ENCODE measurements around the gene TOM1. TPM values are rescaled to one million over a fixed set of nuclear protein-coding genes. Genes with fewer than 3 reads are reported as not detected.

Gene TOM1
- polyA plus RNA-seq, 2 of the 4 experiments (the other 2 are of a cell fraction): 14.5 to 16.6 TPM

- TF ChIP-seq PHF8 (IDR thresholded peaks at IDR 0.05; ENCODE audit: borderline replicate concordance, low read depth) (no peak), HOXB5 (CRISPR knock-in tag; IDR thresholded peaks at IDR 0.05) (no peak), USF2 (IDR thresholded peaks at IDR 0.05) (no peak), JUNB (IDR thresholded peaks at IDR 0.05) (no peak), MYC (IDR thresholded peaks at IDR 0.05; ENCODE audit: borderline replicate concordance, low read length) (no peak), MAZ (IDR thresholded peaks at IDR 0.05; ENCODE audit: borderline replicate concordance, low read depth, low read length) (no peak)
- no peak overlapping the region for H3K4me2 ChIP-seq
- DNase-seq (ENCODE audit: low read depth in 1 of 2, low spot score in 1 of 2) (no peak), FAIRE-seq (no peak), ATAC-seq (no peak)
- H3K4me3 ChIP-seq: no peak overlapping the region
- ChIA-PET POLR2A (no interaction called here), CTCF (interaction anchor here (0.6 kb wide), 1 partner anchor 691 kb away, joined by 3 read pairs; no protein-coding TSS in a partner anchor)
- no peaks in the 10 kb centered on the region for H3K9me3 ChIP-seq
- no peak overlapping the region for H3K27ac ChIP-seq
- WGBS (ENCODE audit: missing lambda C conversion rate): 87% methylated on average over 8 of the region's 10 CpGs
- peaks cover 19% of the 10 kb centered on the region for H3K4me1 ChIP-seq
These were observed 47.8 kb downstream of the TOM1 start for GRCh38 chr22:35347462-35347861.

- Histone ChIP-seq H3K4me2 (no peak overlapping the region), H3K27ac (no peak overlapping the region), H3K9me3 (no peaks in the 10 kb centered on the region), H3K4me1 (peaks cover 25% of the 10 kb centered on the region), H3K4me3 (no peak overlapping the region)
- WGBS (ENCODE audit: missing lambda C conversion rate): 93% methylated on average over 10 of the region's 18 CpGs
- DNase-seq (ENCODE audit: low read depth in 1 of 2, low spot score in 1 of 2) (no peak), FAIRE-seq (no peak), ATAC-seq (no peak)
- TF ChIP-seq KDM1A (IDR thresholded peaks at IDR 0.05; ENCODE audit: low read depth) (no peak), HDAC2 (IDR thresholded peaks at IDR 0.05) (no peak), KDM5A (IDR thresholded peaks at IDR 0.05) (no peak), CHD2 (IDR thresholded peaks at IDR 0.05; ENCODE audit: low read length, partially characterized antibody) (no peak), BCL3 (IDR thresholded peaks at IDR 0.05) (no peak), HOXB5 (CRISPR knock-in tag; IDR thresholded peaks at IDR 0.05) (no peak), PHF8 (IDR thresholded peaks at IDR 0.05; ENCODE audit: borderline replicate concordance, low read depth) (no peak), MAX (IDR thresholded peaks at IDR 0.05) (no peak), REST (IDR thresholded peaks at IDR 0.05) (no peak), ELK1 (IDR thresholded peaks at IDR 0.05; ENCODE audit: low read depth, low read length) (no peak), MAFK (IDR thresholded peaks at IDR 0.05; ENCODE audit: partially characterized antibody) (no peak), ZNF302 (CRISPR knock-in tag; IDR thresholded peaks at IDR 0.05) (no peak), MAZ (IDR thresholded peaks at IDR 0.05; ENCODE audit: borderline replicate concordance, low read depth, low read length) (no peak), TP53 (CRISPR knock-in tag; IDR thresholded peaks at IDR 0.05) (no peak), RAD21 (conservative IDR thresholded peaks at IDR 0.05 in 1 of 2, IDR thresholded peaks at IDR 0.05 in 1 of 2) (no peak), EHF (CRISPR knock-in tag; IDR thresholded peaks at IDR 0.05) (no peak)
- CTCF ChIA-PET: interaction anchor here (0.6 to 6.3 kb wide), 3 partner anchors 47 to 690 kb away, joined by 3 to 46 read pairs (median 3); no protein-coding TSS in a partner anchor
- POLR2A ChIA-PET: no interaction called here
These were observed 48.4 kb downstream of the TOM1 start for GRCh38 chr22:35348026-35348590.
